Measurements from ENCODE around the gene MAL.

DNA sequence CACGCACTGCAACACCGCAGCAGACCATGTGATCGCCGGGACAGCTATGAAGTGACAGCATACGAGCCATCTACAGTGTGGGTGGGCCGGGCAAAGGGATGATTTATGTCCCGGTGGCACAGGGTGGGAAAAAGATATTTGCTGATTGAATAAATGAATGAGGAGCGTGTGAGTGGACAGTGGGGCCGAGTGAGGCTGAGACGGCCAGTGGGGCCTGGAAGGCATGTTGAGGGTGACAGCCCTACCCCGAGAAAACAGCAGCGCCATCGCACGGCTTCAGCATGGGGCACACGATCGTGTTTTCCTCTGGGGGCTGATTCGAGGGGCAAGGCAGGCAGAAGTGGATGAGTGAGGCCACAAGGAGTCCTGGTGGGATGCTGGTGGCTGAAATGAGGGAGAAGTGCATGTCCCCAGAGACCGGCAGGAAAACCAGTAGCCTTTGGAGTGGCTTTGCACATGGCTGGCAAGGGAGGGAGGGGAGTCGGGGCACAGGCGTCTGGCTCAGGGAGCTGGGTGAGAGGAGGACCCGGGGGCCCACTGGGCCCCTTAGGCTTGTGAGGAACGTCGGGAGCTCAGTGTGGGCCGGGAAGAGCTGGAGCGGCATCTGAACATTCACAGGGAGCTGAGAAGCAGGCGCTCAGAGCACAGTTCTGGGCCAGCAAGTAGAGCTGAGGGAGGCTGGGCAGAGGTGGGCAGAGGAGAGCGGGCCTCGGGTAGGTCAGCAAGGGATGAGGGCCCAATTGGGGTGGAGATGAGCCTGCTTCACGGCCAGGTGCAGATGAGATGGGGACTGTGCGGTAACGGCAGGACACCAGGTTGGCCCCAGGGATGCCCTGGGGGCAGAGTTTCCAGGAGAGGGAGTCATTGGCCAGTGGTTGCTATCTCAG, 32.1 kb upstream of the MAL start:
- no peak for TF ChIP-seq ZNF8 (CRISPR knock-in tag; IDR thresholded peaks at IDR 0.05)
- no peak for TF ChIP-seq ZFP30 (CRISPR knock-in tag; IDR thresholded peaks at IDR 0.05)
- TF ChIP-seq ZFP3 (CRISPR knock-in tag; IDR thresholded peaks at IDR 0.05), result no peak
- no peak for TF ChIP-seq RARB (CRISPR knock-in tag; IDR thresholded peaks at IDR 0.05)
